Left lung (tissue), 14 donors: ENCODE measurements around the gene OR5F1. TPM values are rescaled to one million over a fixed set of nuclear protein-coding genes. Genes with fewer than 3 reads are reported as not detected.

Experiments
- ATAC-seq: fragments of 200-7000 bp; cut with Tn5 transposase; one replicate; pipeline ENCODE4 v1.9.1; 2020; ENCODE audit warnings: moderate library complexity
- DNase-seq, 4 donors: peaks; one replicate each; pipeline ENCODE4 v3.0.0-alpha.2; 2013 to 2020
- H3K27ac ChIP-seq, 2 donors: fragments of 200-600 bp; sonication (generic) in 1 of 2; one replicate each; pipeline versions ENCODE4 v1.5.0 to v1.8.0; 2020 to 2021
- H3K27me3 ChIP-seq, 2 donors: fragments of 200-600 bp; sonication (generic) in 1 of 2; one replicate each; pipeline versions ENCODE4 v1.5.0 to v1.8.0; 2020 to 2021
- H3K36me3 ChIP-seq, 2 donors: fragments of 200-600 bp; sonication (generic) in 1 of 2; one replicate each; pipeline versions ENCODE4 v1.5.0 to v1.8.0; 2020 to 2021
- H3K4me1 ChIP-seq, 2 donors: fragments of 200-600 bp; one replicate each; pipeline ENCODE4 v1.8.0; 2021
- H3K4me3 ChIP-seq, 2 donors: fragments of 200-600 bp; sonication (generic) in 1 of 2; one replicate each; pipeline versions ENCODE4 v1.5.0 to v1.8.0; 2020 to 2021; ENCODE audit warnings: mild to moderate bottlenecking in 1 of 2
- H3K9me3 ChIP-seq, 2 donors: fragments of 200-600 bp; sonication (generic) in 1 of 2; one replicate each; pipeline versions ENCODE4 v1.5.0 to v1.8.0; 2020 to 2021
- CTCF ChIP-seq, 2 donors: fragments of 200-600 bp; sonication (generic) in 1 of 2; IDR thresholded peaks; one replicate each; pipeline versions ENCODE4 v1.5.0 to v1.8.0; 2021; ENCODE audit warnings: antibody characterized with exemption in 2 of 2
- intact Hi-C, 2 donors: fragments of 100-400 bp; cut with DNase I; formaldehyde crosslinking; loops; one replicate each; pipeline versions ENCODE4 v1.11.2 to v1.14.2; 2022
- long read RNA-seq, 12 donors: library from polyadenylated mRNA in 2 of 12; unstranded in 2 of 12; transcript quantifications; one replicate each; pipeline ENCODE4 v2.0.0 and lab custom pipeline, GENCODE V29; 2019 to 2026
- polyA plus RNA-seq, 6 donors: library from polyadenylated mRNA; unstranded; fragments of 120-200 nt; gene quantifications; one replicate each; pipeline ENCODE4 v1.2.1, GENCODE V29; 2013; ENCODE audit not compliant: insufficient read length in 6 of 6
- total RNA-seq, 2 donors: library from RNA; stranded (reverse); fragmentation: NEBNext Ultra II Directional; extraction: Animal tissue kit (Norgen Biotek cat#: 25700); gene quantifications; one replicate each; pipeline ENCODE4 v1.2.1, GENCODE V29; 2021
- donor health status: DM: no; HTN: yes; CAD: no.
- donor health status: DM: no; HTN: no; CAD: no.

The OR5F1 gene
- total RNA-seq (not detected), polyA plus RNA-seq (not detected)
- long read RNA-seq, donor 1: 0 reads
- long read RNA-seq, donor 2: 0 reads
- long read RNA-seq, donor 3: 0 reads
- long read RNA-seq, donor 4: 0 reads
- long read RNA-seq, donor 5: 0 reads
- long read RNA-seq, donor 6: 0 reads
- long read RNA-seq, donor 7: 0 reads
- long read RNA-seq, donor 8: 0 reads
- long read RNA-seq, donor 9: 0 reads
- long read RNA-seq, donor 10: 0 reads
- long read RNA-seq, donor 11: 0 reads
- long read RNA-seq, donor 12: 0 reads

- Histone ChIP-seq H3K27me3 (no peaks in the 10 kb centered on the region), H3K36me3 (no peaks in the 10 kb centered on the region), H3K4me1 (no peaks in the 10 kb centered on the region), H3K9me3 (peaks cover 0 to 18% of the 10 kb centered on the region in 2 donors), H3K27ac (no peak within 1 kb of the TSS), H3K4me3 (no peak within 1 kb of the TSS)
- DNase-seq (no peak), ATAC-seq (no peak)
- TF ChIP-seq CTCF (IDR thresholded peaks at IDR 0.05): no peak
- intact Hi-C loops: no loop called here
Observed at GRCh38 chr11:55994525-55994924, at the start of gene OR5F1. Gene OR5F1 (minus strand): TSS chr11:55994625. CDS start chr11:55994625, 0 bp downstream.

- no peak for ATAC-seq
- DNase-seq: no peak
- peaks cover 0 to 3% of the 10 kb centered on the region in 2 donors for H3K9me3 ChIP-seq
- no peak within 1 kb of the TSS for H3K27ac ChIP-seq
- intact Hi-C loops: no loop called here
- H3K4me3 ChIP-seq: no peak within 1 kb of the TSS
- no peak for TF ChIP-seq CTCF (IDR thresholded peaks at IDR 0.05)
- H3K36me3 ChIP-seq: no peaks in the 10 kb centered on the region
- no peaks in the 10 kb centered on the region for H3K27me3 ChIP-seq
- H3K4me1 ChIP-seq: no peaks in the 10 kb centered on the region
Observed at GRCh38 chr11:56027354-56027753, 32.9 kb upstream of the OR5F1 start, which contains the start of gene OR5AS1. Gene OR5AS1 (plus strand): TSS chr11:56027654. CDS start chr11:56030419, 2,765 bp downstream.

- no peak for TF ChIP-seq CTCF (IDR thresholded peaks at IDR 0.05)
- no peak overlapping the region for H3K27ac ChIP-seq
- H3K9me3 ChIP-seq: peaks cover 0 to 14% of the 10 kb centered on the region in 2 donors
- no peak overlapping the region for H3K4me3 ChIP-seq
- no peaks in the 10 kb centered on the region for H3K36me3 ChIP-seq
- no peaks in the 10 kb centered on the region for H3K4me1 ChIP-seq
- DNase-seq: no peak
- H3K27me3 ChIP-seq: no peaks in the 10 kb centered on the region
- no peak for ATAC-seq
- intact Hi-C loops: no loop called here
Observed at GRCh38 chr11:56013805-56014204, 19.4 kb upstream of the OR5F1 start.

- Histone ChIP-seq H3K4me1 (no peaks in the 10 kb centered on the region), H3K27me3 (no peaks in the 10 kb centered on the region), H3K36me3 (no peaks in the 10 kb centered on the region), H3K4me3 (no peak overlapping the region), H3K27ac (no peak overlapping the region), H3K9me3 (peaks cover 0 to 19% of the 10 kb centered on the region in 2 donors)
- ATAC-seq (no peak), DNase-seq (no peak)
- no peak for TF ChIP-seq CTCF (IDR thresholded peaks at IDR 0.05)
- intact Hi-C loops: no loop called here
Observed at GRCh38 chr11:56010716-56011115, 16.3 kb upstream of the OR5F1 start.

GRCh38 chr11:55970935-55971334 is 23.5 kb downstream of the OR5F1 start:
- Histone ChIP-seq H3K27ac (no peak overlapping the region), H3K27me3 (no peaks in the 10 kb centered on the region), H3K4me1 (no peaks in the 10 kb centered on the region), H3K36me3 (no peaks in the 10 kb centered on the region), H3K4me3 (no peak overlapping the region), H3K9me3 (no peaks in the 10 kb centered on the region)
- no peak for TF ChIP-seq CTCF (IDR thresholded peaks at IDR 0.05)
- no peak for DNase-seq
- intact Hi-C loops: no loop called here
- ATAC-seq: no peak
